DLD1 (cell line): ENCODE data around the gene DISC1.
"Not testable (repeated sequence)": the region's sequence is repeated elsewhere in the genome, so short reads cannot be mapped to it uniquely, and the experiment has no call there.

Source experiments
- in situ Hi-C: cut with HindIII; loops from 2 replicates; pipeline ENCODE4 v1.10.0; 2017; ENCODE audit warnings: low sequenced_read_pairs

DISC1 gene

GRCh38 chr1:231634323-231635013 is 7.9 kb downstream of the DISC1 start:
- in situ Hi-C loops, result no loop called here

- in situ Hi-C loops, result no loop called here
These were observed 9.6 kb downstream of the DISC1 start for GRCh38 chr1:231636157-231636556.

- in situ Hi-C loops, result not testable (repeated sequence)
These were observed 10.3 kb downstream of the DISC1 start for GRCh38 chr1:231636922-231637321.

GRCh38 chr1:231638647-231639046 is 12.1 kb downstream of the DISC1 start:
- in situ Hi-C loops, result no loop called here

DNA sequence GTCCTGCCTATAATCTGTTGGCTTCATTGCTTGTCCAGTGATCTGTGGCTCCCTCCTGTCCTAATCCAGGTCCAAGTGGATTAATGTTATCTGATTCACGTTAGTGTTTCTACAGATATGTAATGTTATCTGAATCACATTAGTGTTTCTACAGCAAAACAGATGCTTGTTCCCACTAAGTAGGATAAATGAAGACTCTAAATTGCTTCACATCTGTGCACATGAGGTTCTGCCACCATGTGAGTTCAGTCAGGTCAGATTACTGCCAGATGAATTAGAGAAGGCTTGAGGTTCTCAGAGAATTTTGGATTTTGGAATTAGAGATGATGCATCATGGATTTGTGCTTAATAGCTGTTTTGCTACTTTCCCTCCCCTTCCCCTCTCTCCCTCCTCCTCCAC is 13.2 kb downstream of the DISC1 start:
- in situ Hi-C loops, result no loop called here

- in situ Hi-C loops, result not testable (repeated sequence)
These were observed 14.9 kb downstream of the DISC1 start for GRCh38 chr1:231641444-231641843.

GRCh38 chr1:231642061-231642460 is 15.5 kb downstream of the DISC1 start:
- in situ Hi-C loops, result not testable (repeated sequence)

DNA sequence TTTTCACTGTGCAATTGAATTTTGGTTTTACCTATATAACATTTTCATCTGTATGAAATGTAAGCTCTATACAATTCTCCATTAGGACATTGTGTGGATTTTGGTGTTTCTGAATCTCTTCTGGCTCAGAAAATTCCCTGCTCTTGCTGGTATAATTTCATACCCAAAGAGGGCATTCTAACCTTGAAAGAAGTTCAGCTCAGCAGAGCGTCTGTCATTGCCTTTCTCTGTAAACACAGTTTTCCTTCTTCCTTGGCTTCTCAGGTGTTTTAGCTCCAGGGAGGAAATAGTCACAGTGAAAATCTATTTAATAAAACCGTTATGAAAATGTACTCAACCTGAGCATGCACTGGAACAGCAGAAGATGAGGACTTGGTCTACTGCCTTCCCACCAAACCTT is 16.0 kb downstream of the DISC1 start:
- in situ Hi-C loops, result no loop called here

GRCh38 chr1:231643071-231643934 is 16.7 kb downstream of the DISC1 start:
- in situ Hi-C loops, result no loop called here

DNA sequence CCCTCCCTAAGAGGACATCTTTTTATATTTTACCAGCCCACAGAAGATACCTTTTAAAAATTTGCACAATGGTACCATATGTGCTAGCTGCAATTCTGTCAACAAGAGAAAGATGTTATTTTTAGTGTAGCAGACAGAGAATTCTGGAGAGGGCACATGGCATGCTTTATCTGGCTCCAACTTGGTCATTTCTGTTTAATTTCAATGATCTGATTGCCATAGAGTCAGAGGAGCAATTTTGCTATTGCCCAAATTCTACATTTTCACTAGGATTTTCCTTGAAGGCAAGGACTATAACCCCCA is 17.3 kb downstream of the DISC1 start:
- in situ Hi-C loops, result no loop called here

DNA sequence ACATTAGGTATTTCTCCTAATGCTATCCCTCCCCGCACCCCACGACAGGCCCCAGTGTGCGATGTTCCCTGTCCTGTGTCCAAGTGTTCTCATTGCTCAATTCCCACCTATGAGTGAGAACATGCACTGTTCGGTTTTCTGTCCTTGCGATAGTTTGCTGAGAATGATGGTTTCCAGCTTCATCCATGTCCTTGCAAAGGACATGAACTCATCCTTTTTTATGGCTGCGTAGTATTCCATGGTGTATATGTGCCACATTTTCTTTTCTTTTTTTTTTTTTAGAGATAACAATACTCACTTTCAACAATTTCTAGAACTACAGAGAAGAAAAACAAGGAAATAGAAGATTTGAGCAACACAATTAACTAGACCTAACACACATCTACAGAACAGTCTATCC is 19.0 kb downstream of the DISC1 start:
- in situ Hi-C loops, result not testable (repeated sequence)

DNA sequence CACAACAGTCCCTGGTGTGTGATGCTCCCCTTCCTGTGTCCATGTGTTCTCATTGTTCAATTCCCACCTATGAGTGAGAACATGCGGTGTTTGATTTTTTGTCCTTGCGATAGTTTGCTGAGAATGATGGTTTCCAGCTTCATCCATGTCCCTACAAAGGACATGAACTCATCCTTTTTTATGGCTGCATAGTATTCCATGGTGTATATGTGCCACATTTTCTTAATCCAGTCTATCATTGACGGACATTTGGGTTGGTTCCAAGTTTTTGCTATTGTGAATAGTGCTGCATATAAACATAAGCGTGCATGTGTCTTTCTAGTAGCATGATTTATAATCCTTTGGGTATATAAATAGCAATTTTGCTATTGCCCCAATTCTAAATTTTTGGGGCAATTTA is 19.6 kb downstream of the DISC1 start:
- in situ Hi-C loops, result not testable (repeated sequence)

- in situ Hi-C loops, result not testable (repeated sequence)
These were observed 25.2 kb downstream of the DISC1 start for GRCh38 chr1:231651621-231652260.

DNA sequence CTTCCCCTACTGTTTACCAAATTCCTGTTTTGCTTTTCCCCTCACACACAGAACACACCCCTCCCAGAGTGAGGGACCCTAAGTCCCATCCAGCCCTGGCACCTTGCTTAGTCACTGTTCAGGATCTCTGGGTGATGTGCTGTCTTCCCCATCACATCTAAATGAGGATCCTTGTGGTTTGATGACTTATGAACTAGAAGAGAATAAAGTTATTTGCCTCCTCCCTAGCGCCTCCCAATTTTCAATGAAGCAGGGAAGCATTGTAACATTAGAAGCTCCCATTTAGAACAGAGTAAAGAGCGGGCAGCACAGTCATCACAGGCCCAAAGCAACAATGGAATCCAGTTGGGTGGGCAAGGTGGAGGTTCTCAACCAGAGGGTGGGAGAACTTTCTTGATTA is 27.0 kb downstream of the DISC1 start:
- in situ Hi-C loops, result no loop called here

GRCh38 chr1:231656741-231657140 is 30.2 kb downstream of the DISC1 start:
- in situ Hi-C loops, result no loop called here

GRCh38 chr1:231658223-231658622 is 31.6 kb downstream of the DISC1 start:
- in situ Hi-C loops, result not testable (repeated sequence)

GRCh38 chr1:231660198-231660597 is 33.6 kb downstream of the DISC1 start:
- in situ Hi-C loops, result no loop called here

DNA sequence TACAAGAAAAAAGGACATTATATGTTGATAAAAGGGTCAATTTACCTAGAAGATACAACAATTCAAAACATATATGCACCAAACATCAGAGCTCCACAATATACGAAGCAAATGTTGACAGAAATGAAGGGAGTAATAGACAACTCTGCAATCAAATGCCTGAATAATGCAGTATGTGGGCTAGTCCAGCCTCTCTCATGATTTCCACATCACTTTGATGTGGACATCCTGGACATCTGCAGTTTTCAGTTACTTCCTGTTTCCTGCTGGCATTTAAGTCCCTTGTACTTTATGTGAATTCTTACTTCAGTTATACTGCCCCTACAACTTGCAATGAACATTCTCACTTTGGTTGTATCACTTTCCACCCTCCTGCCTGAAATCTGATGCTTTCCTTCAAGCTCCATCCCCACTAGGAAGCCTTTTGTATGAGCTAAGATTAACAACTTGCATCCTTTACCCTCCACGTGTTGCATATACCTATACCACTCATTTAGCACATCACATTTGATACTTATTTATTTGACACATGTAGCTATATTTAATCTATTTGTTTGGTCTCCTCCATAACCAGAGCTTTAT is 36.7 kb downstream of the DISC1 start:
- in situ Hi-C loops, result no loop called here

GRCh38 chr1:231665101-231665500 is 38.5 kb downstream of the DISC1 start:
- in situ Hi-C loops, result no loop called here

GRCh38 chr1:231665726-231666125 is 39.1 kb downstream of the DISC1 start:
- in situ Hi-C loops, result no loop called here

- in situ Hi-C loops, result no loop called here
These were observed 39.8 kb downstream of the DISC1 start for GRCh38 chr1:231666220-231666936.
